ENCODE data around the gene GABPB1. TPM values are rescaled to one million over a fixed set of nuclear protein-coding genes. Genes with fewer than 3 reads are reported as not detected.

The GABPB1 gene
- total and polyA plus RNA-seq, 7 donors, result 5.4 to 17.5 (median 11.4) TPM

GRCh38 chr15:50289749-50290148 is 65.2 kb downstream of the GABPB1 start:
- H3K9me3 ChIP-seq, result no peaks in the 10 kb centered on the region
- no peak overlapping the region for H3K27ac ChIP-seq
- no peaks in the 10 kb centered on the region for H3K27me3 ChIP-seq
- no peak for DNase-seq
- H3K4me3 ChIP-seq, result no peak overlapping the region
- intact Hi-C loops (cut with DNase I), result no loop called here
- WGBS, 2 donors, result 97 to 98% methylated on average over 2 of the region's 2 CpGs
- H3K4me1 ChIP-seq, result no peaks in the 10 kb centered on the region
- TF ChIP-seq CTCF (IDR thresholded peaks at IDR 0.05) (no peak), EP300 (IDR thresholded peaks at IDR 0.05) (no peak), POLR2A (IDR thresholded peaks at IDR 0.05) (no peak), POLR2AphosphoS5 (IDR thresholded peaks at IDR 0.05) (no peak)
- peaks cover 0 to 48% (median 3%) of the 10 kb centered on the region in 4 donors for H3K36me3 ChIP-seq

- TF ChIP-seq CTCF (IDR thresholded peaks at IDR 0.05) (no peak), EP300 (IDR thresholded peaks at IDR 0.05) (no peak), POLR2AphosphoS5 (IDR thresholded peaks at IDR 0.05) (no peak), POLR2A (IDR thresholded peaks at IDR 0.05) (no peak)
- Histone ChIP-seq H3K4me3 (no peak overlapping the region), H3K4me1 (no peaks in the 10 kb centered on the region), H3K27me3 (no peaks in the 10 kb centered on the region), H3K36me3 (peaks cover 0 to 48% (median 3%) of the 10 kb centered on the region in 4 donors), H3K27ac (no peak overlapping the region), H3K9me3 (no peaks in the 10 kb centered on the region)
- no peak for DNase-seq
- intact Hi-C loops (cut with DNase I), result no loop called here
- WGBS, 2 donors, result 94 to 96% methylated on average over 6 of the region's 6 CpGs
Measured at GRCh38 chr15:50287324-50288116, 67.5 kb downstream of the GABPB1 start.

GRCh38 chr15:50281427-50281826 is 73.6 kb downstream of the GABPB1 start:
- Histone ChIP-seq H3K4me3 (no peak overlapping the region), H3K36me3 (peaks cover 0 to 22% (median 0%) of the 10 kb centered on the region in 4 donors), H3K27ac (no peak overlapping the region), H3K27me3 (no peaks in the 10 kb centered on the region), H3K4me1 (no peaks in the 10 kb centered on the region), H3K9me3 (no peaks in the 10 kb centered on the region)
- no peak for DNase-seq
- intact Hi-C loops (cut with DNase I), result no loop called here
- no peak for TF ChIP-seq POLR2AphosphoS5 (IDR thresholded peaks at IDR 0.05)
- TF ChIP-seq POLR2A (IDR thresholded peaks at IDR 0.05), result no peak
- TF ChIP-seq EP300 (IDR thresholded peaks at IDR 0.05), result no peak
- no peak for TF ChIP-seq CTCF (IDR thresholded peaks at IDR 0.05)
- WGBS, 2 donors, result 75 to 77% methylated on average over 5 of the region's 5 CpGs

GRCh38 chr15:50280271-50280670 is 74.7 kb downstream of the GABPB1 start:
- no peak overlapping the region for H3K4me3 ChIP-seq
- TF ChIP-seq EP300 (IDR thresholded peaks at IDR 0.05) (no peak), CTCF (IDR thresholded peaks at IDR 0.05) (no peak), POLR2AphosphoS5 (IDR thresholded peaks at IDR 0.05) (no peak), POLR2A (IDR thresholded peaks at IDR 0.05) (no peak)
- no peaks in the 10 kb centered on the region for H3K27me3 ChIP-seq
- intact Hi-C loops (cut with DNase I), result no loop called here
- H3K36me3 ChIP-seq, result peaks cover 0 to 12% (median 0%) of the 10 kb centered on the region in 4 donors
- whole genome bisulfite sequencing, 2 donors, result 96% methylated on average over 3 of the region's 3 CpGs
- no peak overlapping the region for H3K27ac ChIP-seq
- no peak for DNase-seq
- no peaks in the 10 kb centered on the region for H3K9me3 ChIP-seq
- no peaks in the 10 kb centered on the region for H3K4me1 ChIP-seq
